Measurements from ENCODE around the gene PRPS1. TPM values are rescaled to one million over a fixed set of nuclear protein-coding genes. Genes with fewer than 3 reads are reported as not detected.

PRPS1 gene
- total RNA-seq, 1 donor from 2014 or later = 17.3 TPM

Other genes with a start within 250 kb of the PRPS1 start
- not detected in 2 replicates for gene FRMPD3, start 178.9 kb upstream of the PRPS1 start, total RNA-seq
- gene TSC22D3, start 147.3 kb downstream of the PRPS1 start, total RNA-seq = 18.3 and 32.5 TPM in 2 replicates
- gene NCBP2L, start 149.2 kb downstream of the PRPS1 start, total RNA-seq = not detected in 2 replicates
- 38.6 and 108 TPM in 2 replicates for gene MID2, start 197.4 kb downstream of the PRPS1 start, total RNA-seq

Measured in lung microvascular endothelial cell (primary cell).